CMK (cell line): Measurements from ENCODE around the gene PPP1R13B.

ENCODE experiments used
- DNase-seq: peaks from one replicate; pipeline ENCODE4 v3.0.0-alpha.2; 2010; ENCODE audit warnings: low read depth

Gene PPP1R13B

GRCh38 chr14:103880348-103881267, 33.2 kb upstream of the PPP1R13B start:
- no peak for DNase-seq

GRCh38 chr14:103879570-103880347, 32.4 kb upstream of the PPP1R13B start:
- DNase-seq: no peak

GRCh38 chr14:103879118-103879569, 31.8 kb upstream of the PPP1R13B start:
- no peak for DNase-seq

GRCh38 chr14:103878180-103878579, 30.8 kb upstream of the PPP1R13B start:
- no peak for DNase-seq

GRCh38 chr14:103875010-103875409, 27.6 kb upstream of the PPP1R13B start:
- no peak for DNase-seq

- no peak for DNase-seq
Observed at GRCh38 chr14:103872481-103873113, 25.2 kb upstream of the PPP1R13B start.

- DNase-seq: peak; percentile 77
Observed at GRCh38 chr14:103871596-103872480, 24.5 kb upstream of the PPP1R13B start.

GRCh38 chr14:103870891-103871595, 23.7 kb upstream of the PPP1R13B start:
- DNase-seq: no peak

GRCh38 chr14:103870144-103870876, 22.9 kb upstream of the PPP1R13B start:
- DNase-seq: no peak

GRCh38 chr14:103869406-103870143, 22.2 kb upstream of the PPP1R13B start:
- no peak for DNase-seq

- DNase-seq: no peak
Observed at GRCh38 chr14:103868242-103868897, 21.0 kb upstream of the PPP1R13B start.

- DNase-seq: no peak
Observed at GRCh38 chr14:103867523-103867953, 20.2 kb upstream of the PPP1R13B start.

- no peak for DNase-seq
Observed at GRCh38 chr14:103867020-103867419, 19.6 kb upstream of the PPP1R13B start.

- no peak for DNase-seq
Observed at GRCh38 chr14:103863245-103863644, 15.9 kb upstream of the PPP1R13B start.

GRCh38 chr14:103862393-103862782, 15.0 kb upstream of the PPP1R13B start:
- DNase-seq: no peak

GRCh38 chr14:103861413-103862392, 14.3 kb upstream of the PPP1R13B start:
- DNase-seq: no peak

GRCh38 chr14:103859416-103860202, 12.2 kb upstream of the PPP1R13B start:
- DNase-seq: no peak
